Measurements from ENCODE around the gene ITCH. TPM values are rescaled to one million over a fixed set of nuclear protein-coding genes. Genes with fewer than 3 reads are reported as not detected.
"Not testable (repeated sequence)": the region's sequence is repeated elsewhere in the genome, so short reads cannot be mapped to it uniquely, and the experiment has no call there.

The ITCH gene
- total RNA-seq, 4 donors from 2014 or later = 35.2 to 82.8 (median 65.3) TPM

- Histone ChIP-seq H3K27ac (no peak overlapping the region), H3K4me1 (peaks cover 0 to 19% (median 9%) of the 10 kb centered on the region in 4 donors), H3K36me3 (peaks cover 0 to 41% (median 19%) of the 10 kb centered on the region in 4 donors), H3K4me3 (no peak overlapping the region), H3K9me3 (no peaks in the 10 kb centered on the region), H3K27me3 (no peaks in the 10 kb centered on the region)
- 87 to 88% methylated on average over 3 of the region's 3 CpGs for WGBS, 2 donors (ENCODE audit: low coverage in 1 of 2)
- TF ChIP-seq EP300 (IDR thresholded peaks at IDR 0.05; ENCODE audit: low read depth) = no peak
- TF ChIP-seq, protein P1, sequence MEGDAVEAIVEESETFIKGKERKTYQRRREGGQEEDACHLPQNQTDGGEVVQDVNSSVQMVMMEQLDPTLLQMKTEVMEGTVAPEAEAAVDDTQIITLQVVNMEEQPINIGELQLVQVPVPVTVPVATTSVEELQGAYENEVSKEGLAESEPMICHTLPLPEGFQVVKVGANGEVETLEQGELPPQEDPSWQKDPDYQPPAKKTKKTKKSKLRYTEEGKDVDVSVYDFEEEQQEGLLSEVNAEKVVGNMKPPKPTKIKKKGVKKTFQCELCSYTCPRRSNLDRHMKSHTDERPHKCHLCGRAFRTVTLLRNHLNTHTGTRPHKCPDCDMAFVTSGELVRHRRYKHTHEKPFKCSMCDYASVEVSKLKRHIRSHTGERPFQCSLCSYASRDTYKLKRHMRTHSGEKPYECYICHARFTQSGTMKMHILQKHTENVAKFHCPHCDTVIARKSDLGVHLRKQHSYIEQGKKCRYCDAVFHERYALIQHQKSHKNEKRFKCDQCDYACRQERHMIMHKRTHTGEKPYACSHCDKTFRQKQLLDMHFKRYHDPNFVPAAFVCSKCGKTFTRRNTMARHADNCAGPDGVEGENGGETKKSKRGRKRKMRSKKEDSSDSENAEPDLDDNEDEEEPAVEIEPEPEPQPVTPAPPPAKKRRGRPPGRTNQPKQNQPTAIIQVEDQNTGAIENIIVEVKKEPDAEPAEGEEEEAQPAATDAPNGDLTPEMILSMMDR (IDR thresholded peaks at IDR 0.05) = no peak
- TF ChIP-seq POLR2A (IDR thresholded peaks at IDR 0.05) = no peak
- intact Hi-C loops (cut with DNase I; ENCODE audit: low total_unique reads) (no loop called here), in situ Hi-C loops (cut with MboI; ENCODE audit: low pct_ligation_motif_present in 1 of 4, low pct_unique_long_range_greater_than_20kb in 1 of 4, low sequenced_read_pairs in 3 of 4) (no loop called here)
- no peak for DNase-seq
These were observed 49.4 kb downstream of the ITCH start for GRCh38 chr20:34412453-34412852.

- in situ Hi-C loops (cut with MboI; ENCODE audit: low pct_ligation_motif_present in 1 of 4, low pct_unique_long_range_greater_than_20kb in 1 of 4, low sequenced_read_pairs in 3 of 4); DNase-seq; H3K9me3 ChIP-seq; H3K4me3 ChIP-seq; intact Hi-C loops (cut with DNase I; ENCODE audit: low total_unique reads); H3K27me3 ChIP-seq: not testable (repeated sequence)
- WGBS, 2 donors (ENCODE audit: low coverage in 1 of 2) = 86 to 87% methylated on average over 8 to 10 of the region's 10 CpGs
- peaks cover 0 to 37% (median 15%) of the 10 kb centered on the region in 4 donors for H3K36me3 ChIP-seq
- H3K4me1 ChIP-seq = peaks cover 0 to 19% (median 9%) of the 10 kb centered on the region in 4 donors
- H3K27ac ChIP-seq = peak overlapping the region; percentile 29 to 56 (median 48)
These were observed 51.5 kb downstream of the ITCH start for GRCh38 chr20:34414525-34414924.

GRCh38 chr20:34415079-34415478 is 52.0 kb downstream of the ITCH start:
- Histone ChIP-seq H3K27me3 (no peaks in the 10 kb centered on the region), H3K4me3 (no peak overlapping the region), H3K9me3 (no peaks in the 10 kb centered on the region), H3K36me3 (peaks cover 0 to 33% (median 15%) of the 10 kb centered on the region in 4 donors), H3K4me1 (peaks cover 0 to 20% (median 9%) of the 10 kb centered on the region in 4 donors), H3K27ac (peak overlapping the region; percentile 29 to 56 (median 48))
- DNase-seq = peak; percentile 20
- in situ Hi-C loops (cut with MboI; ENCODE audit: low pct_ligation_motif_present in 1 of 4, low pct_unique_long_range_greater_than_20kb in 1 of 4, low sequenced_read_pairs in 3 of 4) = no loop called here
- TF ChIP-seq EP300 (IDR thresholded peaks at IDR 0.05; ENCODE audit: low read depth) (no peak), POLR2AphosphoS5 (IDR thresholded peaks at IDR 0.05) (no peak), POLR2A (IDR thresholded peaks at IDR 0.05) (no peak)
- TF ChIP-seq, protein P1 (IDR thresholded peaks at IDR 0.05) = no peak
- WGBS, 2 donors (ENCODE audit: low coverage in 1 of 2) = 58 to 71% methylated on average over 2 to 3 of the region's 3 CpGs
- intact Hi-C loops (cut with DNase I; ENCODE audit: low total_unique reads) = no loop called here

DNA sequence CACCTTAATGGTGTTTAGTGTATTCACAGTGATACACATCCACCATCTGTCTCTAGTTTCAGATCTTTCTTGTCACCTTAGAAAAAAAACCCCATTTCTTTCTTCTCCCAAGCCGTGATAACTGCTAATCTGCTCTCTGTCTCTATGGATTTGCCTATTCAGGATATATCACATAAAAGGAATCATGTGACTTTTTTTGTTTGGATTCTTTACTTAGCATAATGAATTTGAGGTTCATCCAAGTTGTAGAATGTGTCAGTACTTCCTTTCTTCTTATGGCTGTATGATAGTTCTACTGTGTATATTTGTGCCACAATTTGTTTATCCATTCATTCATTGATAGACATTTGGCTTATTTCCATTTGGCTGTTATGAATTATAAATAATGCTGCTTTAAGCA is 57.1 kb downstream of the ITCH start:
- H3K27ac ChIP-seq = no peak overlapping the region
- peaks cover 0 to 34% (median 15%) of the 10 kb centered on the region in 4 donors for H3K36me3 ChIP-seq
- in situ Hi-C loops (cut with MboI; ENCODE audit: low pct_ligation_motif_present in 1 of 4, low pct_unique_long_range_greater_than_20kb in 1 of 4, low sequenced_read_pairs in 3 of 4) (no loop called here), intact Hi-C loops (cut with DNase I; ENCODE audit: low total_unique reads) (no loop called here)
- H3K27me3 ChIP-seq = no peaks in the 10 kb centered on the region
- no peak for DNase-seq
- TF ChIP-seq POLR2A (IDR thresholded peaks at IDR 0.05) = no peak
- TF ChIP-seq EP300 (IDR thresholded peaks at IDR 0.05; ENCODE audit: low read depth) = no peak
- TF ChIP-seq, protein P1 (IDR thresholded peaks at IDR 0.05) = no peak
- TF ChIP-seq POLR2AphosphoS5 (IDR thresholded peaks at IDR 0.05) = no peak
- H3K9me3 ChIP-seq = no peaks in the 10 kb centered on the region
- H3K4me1 ChIP-seq = peaks cover 0 to 13% (median 6%) of the 10 kb centered on the region in 4 donors
- 25 to 33% methylated on average over 1 of the region's 1 CpG for WGBS, 2 donors (ENCODE audit: low coverage in 1 of 2)
- H3K4me3 ChIP-seq = no peak overlapping the region

DNA sequence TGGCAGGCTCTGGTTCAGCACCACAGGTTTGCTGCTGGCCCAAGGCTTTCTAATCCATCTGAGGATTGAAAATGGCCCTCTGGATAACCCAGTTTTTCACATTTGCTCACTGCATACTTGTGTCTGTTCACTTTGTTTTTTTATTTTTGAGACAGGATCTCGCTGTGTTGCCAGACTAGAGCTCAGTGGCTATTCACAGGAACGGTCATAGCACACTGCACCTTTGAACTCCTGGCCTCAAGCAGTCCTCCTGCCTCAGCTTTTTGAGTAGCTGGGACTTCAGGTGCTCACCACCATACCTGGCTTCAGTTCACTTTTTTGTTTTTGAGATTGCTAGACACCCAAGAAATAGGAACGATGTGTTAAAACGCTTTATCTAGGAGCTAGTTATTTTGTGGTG is 57.9 kb downstream of the ITCH start:
- H3K27me3 ChIP-seq = no peaks in the 10 kb centered on the region
- no peak for DNase-seq
- in situ Hi-C loops (cut with MboI; ENCODE audit: low pct_ligation_motif_present in 1 of 4, low pct_unique_long_range_greater_than_20kb in 1 of 4, low sequenced_read_pairs in 3 of 4) = no loop called here
- WGBS, 2 donors (ENCODE audit: low coverage in 1 of 2) = 97 to 100% methylated on average over 2 to 4 of the region's 4 CpGs
- peaks cover 0 to 30% (median 13%) of the 10 kb centered on the region in 4 donors for H3K36me3 ChIP-seq
- intact Hi-C loops (cut with DNase I; ENCODE audit: low total_unique reads) = no loop called here
- no peak overlapping the region for H3K27ac ChIP-seq
- H3K4me3 ChIP-seq = no peak overlapping the region
- no peaks in the 10 kb centered on the region for H3K9me3 ChIP-seq
- peaks cover 0 to 11% (median 4%) of the 10 kb centered on the region in 4 donors for H3K4me1 ChIP-seq
- TF ChIP-seq POLR2A (IDR thresholded peaks at IDR 0.05) (no peak), POLR2AphosphoS5 (IDR thresholded peaks at IDR 0.05) (no peak), EP300 (IDR thresholded peaks at IDR 0.05; ENCODE audit: low read depth) (no peak)
- TF ChIP-seq, protein P1 (IDR thresholded peaks at IDR 0.05) = no peak

Data from transverse colon (tissue), 4 donors.